OCI-LY1 (cell line): ENCODE data around the gene SESN2.

Source experiments
- H2AFZ ChIP-seq: fragments of 200-600 bp; sonication (generic), shearing (Covaris generic); 2 replicates; pipeline ENCODE4 v1.6.0; 2014; ENCODE audit warnings: antibody characterized with exemption, mild to moderate bottlenecking, low read length
- H3F3A ChIP-seq: fragments of 200-600 bp; sonication (generic), shearing (Covaris generic); 2 replicates; pipeline ENCODE4 v1.6.0; 2014; ENCODE audit warnings: mild to moderate bottlenecking, antibody characterized with exemption, low read length, moderate library complexity; ENCODE audit not compliant: insufficient read depth
- H3K27ac ChIP-seq: fragments of 200-600 bp; sonication (generic); 2 replicates; pipeline ENCODE4 v1.5.1; 2014; ENCODE audit warnings: low read length, mixed run types, mild to moderate bottlenecking, low read depth; ENCODE audit not compliant: poor library complexity, severe bottlenecking
- H3K27me3 ChIP-seq: fragments of 200-600 bp; sonication (generic); 2 replicates; pipeline ENCODE4 v1.6.0; 2014; ENCODE audit warnings: antibody characterized with exemption, mild to moderate bottlenecking, low read length, moderate library complexity; ENCODE audit not compliant: insufficient read depth
- H3K36me3 ChIP-seq: fragments of 200-600 bp; sonication (generic); 2 replicates; pipeline ENCODE4 v1.6.1; 2014; ENCODE audit warnings: mild to moderate bottlenecking, antibody characterized with exemption, low read length, moderate library complexity, mixed read lengths; ENCODE audit not compliant: insufficient read depth
- H3K4me1 ChIP-seq: fragments of 200-600 bp; sonication (generic); 2 replicates; pipeline ENCODE4 v1.5.1; 2014; ENCODE audit warnings: mild to moderate bottlenecking, low read length, moderate library complexity; ENCODE audit not compliant: insufficient read depth, severe bottlenecking
- H3K4me2 ChIP-seq: fragments of 200-600 bp; sonication (generic), shearing (Covaris generic); 2 replicates; pipeline ENCODE4 v1.6.1; 2014; ENCODE audit warnings: low read length
- H3K4me3 ChIP-seq: fragments of 200-600 bp; sonication (generic); 2 replicates; pipeline ENCODE4 v1.5.1; 2014; ENCODE audit warnings: low read length, low read depth, mild to moderate bottlenecking, mixed read lengths; ENCODE audit not compliant: poor library complexity, severe bottlenecking
- H3K79me2 ChIP-seq: fragments of 200-600 bp; shearing (Covaris generic); 2 replicates; pipeline ENCODE4 v1.6.1; 2016; ENCODE audit warnings: mixed run types, low read length, mixed read lengths; ENCODE audit not compliant: insufficient read depth
- H3K9ac ChIP-seq: fragments of 200-600 bp; sonication (generic), shearing (Covaris generic); 2 replicates; pipeline ENCODE4 v1.6.1; 2014; ENCODE audit warnings: mild to moderate bottlenecking, low read length, mixed read lengths
- H3K9me2 ChIP-seq: fragments of 200-600 bp; sonication (generic), shearing (Covaris generic); 2 replicates; pipeline ENCODE4 v1.6.1; 2014; ENCODE audit warnings: low read depth, mild to moderate bottlenecking, low read length, mixed read lengths
- H3K9me3 ChIP-seq: fragments of 200-600 bp; shearing (Covaris generic); 2 replicates; pipeline ENCODE4 v1.6.1; 2014; ENCODE audit warnings: low read length, mixed read lengths
- H4K20me1 ChIP-seq: fragments of 200-600 bp; sonication (generic), shearing (Covaris generic); 2 replicates; pipeline ENCODE4 v1.6.0; 2016; ENCODE audit warnings: mild to moderate bottlenecking, low read length; ENCODE audit not compliant: insufficient read depth
- EZH2 ChIP-seq: fragments of 200-600 bp; sonication (generic), shearing (Covaris generic); IDR thresholded peaks from 2 replicates; pipeline ENCODE4 v1.8.0; 2017; ENCODE audit warnings: borderline replicate concordance, mixed run types, mild to moderate bottlenecking, antibody characterized with exemption, low read length, moderate library complexity, mixed read lengths
- TF ChIP-seq, protein P1 (sequence below): fragments of 200-600 bp; sonication (generic), shearing (Covaris generic); IDR thresholded peaks from 2 replicates; pipeline ENCODE4 v1.5.1; 2017; ENCODE audit warnings: mild to moderate bottlenecking, antibody characterized with exemption, low read length, moderate library complexity, mixed read lengths

SESN2 gene

DNA sequence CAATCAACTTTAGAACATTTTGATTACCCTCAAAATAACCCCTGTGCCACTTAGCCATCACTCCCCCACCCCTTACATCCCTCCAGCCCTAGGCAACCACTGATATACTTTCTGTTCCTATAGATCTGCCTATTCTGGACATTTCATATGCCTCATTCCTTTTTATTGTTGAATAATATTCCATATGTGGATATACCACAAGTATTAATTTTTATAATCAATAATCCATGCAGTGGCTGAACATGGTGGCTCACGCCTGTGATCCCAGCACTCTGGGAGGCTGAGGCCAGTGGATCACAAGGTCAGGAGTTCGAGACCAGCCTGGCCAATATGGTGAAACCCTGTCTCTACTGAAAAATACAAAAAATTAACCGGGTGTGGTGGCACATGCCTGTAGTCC is 49.4 kb downstream of the SESN2 start:
- no peaks in the 10 kb centered on the region for H3K36me3 ChIP-seq
- H3K4me3 ChIP-seq = no peak overlapping the region
- TF ChIP-seq, protein P1, sequence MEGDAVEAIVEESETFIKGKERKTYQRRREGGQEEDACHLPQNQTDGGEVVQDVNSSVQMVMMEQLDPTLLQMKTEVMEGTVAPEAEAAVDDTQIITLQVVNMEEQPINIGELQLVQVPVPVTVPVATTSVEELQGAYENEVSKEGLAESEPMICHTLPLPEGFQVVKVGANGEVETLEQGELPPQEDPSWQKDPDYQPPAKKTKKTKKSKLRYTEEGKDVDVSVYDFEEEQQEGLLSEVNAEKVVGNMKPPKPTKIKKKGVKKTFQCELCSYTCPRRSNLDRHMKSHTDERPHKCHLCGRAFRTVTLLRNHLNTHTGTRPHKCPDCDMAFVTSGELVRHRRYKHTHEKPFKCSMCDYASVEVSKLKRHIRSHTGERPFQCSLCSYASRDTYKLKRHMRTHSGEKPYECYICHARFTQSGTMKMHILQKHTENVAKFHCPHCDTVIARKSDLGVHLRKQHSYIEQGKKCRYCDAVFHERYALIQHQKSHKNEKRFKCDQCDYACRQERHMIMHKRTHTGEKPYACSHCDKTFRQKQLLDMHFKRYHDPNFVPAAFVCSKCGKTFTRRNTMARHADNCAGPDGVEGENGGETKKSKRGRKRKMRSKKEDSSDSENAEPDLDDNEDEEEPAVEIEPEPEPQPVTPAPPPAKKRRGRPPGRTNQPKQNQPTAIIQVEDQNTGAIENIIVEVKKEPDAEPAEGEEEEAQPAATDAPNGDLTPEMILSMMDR = no peak
- no peak for TF ChIP-seq EZH2

DNA sequence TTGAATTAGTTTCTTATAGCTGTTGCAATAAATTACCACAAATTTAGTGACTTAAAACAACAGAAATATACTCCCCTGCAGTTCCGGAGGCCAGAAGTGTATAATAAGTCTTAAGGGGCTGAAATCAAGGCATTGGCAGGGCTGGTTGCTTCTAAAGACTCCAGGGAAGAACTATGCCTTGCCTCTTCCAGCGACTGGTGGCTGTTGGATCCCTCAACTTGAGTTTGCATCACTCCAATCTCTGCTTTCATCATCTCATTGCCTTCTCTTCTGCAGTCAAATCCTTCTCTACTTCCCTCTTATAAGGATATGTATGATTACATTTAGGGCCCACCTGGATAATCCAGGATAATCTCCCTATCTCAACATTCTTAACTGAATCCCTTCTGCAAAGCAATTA is 50.4 kb downstream of the SESN2 start:
- Histone ChIP-seq H2AFZ (no peak overlapping the region), H3K27me3 (no peaks in the 10 kb centered on the region; the same call in 1 of the 2 replicates), H3K9me3 (no peaks in the 10 kb centered on the region), H3K9ac (no peak overlapping the region), H3K36me3 (no peaks in the 10 kb centered on the region), H3K4me1 (no peaks in the 10 kb centered on the region), H3F3A (no peaks in the 10 kb centered on the region), H4K20me1 (no peaks in the 10 kb centered on the region), H3K27ac (no peak overlapping the region), H3K9me2 (no peaks in the 10 kb centered on the region), H3K4me2 (no peak overlapping the region), H3K79me2 (no peaks in the 10 kb centered on the region), H3K4me3 (no peak overlapping the region)
- no peak for TF ChIP-seq EZH2
- TF ChIP-seq, protein P1 = no peak

More for the DNA sequence above, 49.4 kb downstream of the SESN2 start:
- no peaks in the 10 kb centered on the region; the same call in 1 of the 2 replicates for H3K27me3 ChIP-seq
- H3K79me2 ChIP-seq = no peaks in the 10 kb centered on the region
- no peaks in the 10 kb centered on the region for H3F3A ChIP-seq
- no peak overlapping the region for H3K9ac ChIP-seq
- H3K4me1 ChIP-seq = no peaks in the 10 kb centered on the region
- H3K27ac ChIP-seq = no peak overlapping the region
- no peak overlapping the region for H2AFZ ChIP-seq
- no peaks in the 10 kb centered on the region for H3K9me3 ChIP-seq
- no peaks in the 10 kb centered on the region for H4K20me1 ChIP-seq
- no peak overlapping the region for H3K4me2 ChIP-seq
- no peaks in the 10 kb centered on the region for H3K9me2 ChIP-seq

DNA sequence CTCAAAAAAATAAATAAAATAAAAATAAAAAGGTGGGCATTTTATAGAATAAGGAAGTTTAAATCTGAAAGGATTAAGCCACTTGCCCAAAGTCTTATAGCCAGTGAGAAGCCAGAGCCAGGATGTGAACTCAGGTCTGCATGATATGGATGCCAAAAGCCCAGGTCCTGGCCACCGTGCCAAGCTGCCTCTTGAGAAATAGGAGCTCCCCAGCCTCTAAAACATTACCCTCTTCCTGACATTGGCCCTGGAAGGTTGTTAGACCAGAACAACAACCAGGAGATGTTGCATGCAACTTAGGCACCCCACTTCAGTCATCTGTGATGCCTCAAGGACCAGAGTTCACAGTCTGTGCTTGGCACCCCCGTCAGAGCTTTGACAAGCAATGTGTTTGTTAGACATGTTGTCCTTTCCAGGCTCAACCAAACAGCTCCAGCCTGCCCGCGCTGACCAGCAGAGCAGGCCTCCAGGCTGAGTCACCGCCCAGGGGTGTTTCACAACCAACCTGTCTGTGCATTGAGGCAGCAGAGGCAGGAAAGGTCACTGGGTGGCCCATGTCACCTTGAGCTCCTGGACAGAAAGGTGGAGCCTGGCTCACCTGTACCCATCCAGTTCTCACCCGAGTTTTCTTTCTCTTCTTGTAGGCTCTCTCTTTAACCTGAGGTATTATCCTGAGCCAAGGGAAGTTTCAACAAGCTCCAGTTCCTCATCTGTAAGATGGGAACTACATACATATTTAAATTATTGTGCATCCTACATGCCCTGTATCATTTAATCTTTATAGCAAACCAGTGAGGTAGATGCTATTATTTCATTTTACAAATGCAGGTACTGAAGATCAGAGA is 54.6 kb downstream of the SESN2 start:
- no peak overlapping the region for H3K27ac ChIP-seq
- no peaks in the 10 kb centered on the region; the same call in 1 of the 2 replicates for H3K27me3 ChIP-seq
- no peaks in the 10 kb centered on the region for H3K9me2 ChIP-seq
- H3K4me3 ChIP-seq = no peak overlapping the region
- no peak for TF ChIP-seq EZH2
- TF ChIP-seq, protein P1 = no peak
- no peaks in the 10 kb centered on the region for H3F3A ChIP-seq
- no peaks in the 10 kb centered on the region for H3K9me3 ChIP-seq
- no peaks in the 10 kb centered on the region for H3K36me3 ChIP-seq
- no peaks in the 10 kb centered on the region for H3K4me1 ChIP-seq
- H2AFZ ChIP-seq = no peak overlapping the region
- H3K9ac ChIP-seq = no peak overlapping the region
- H3K4me2 ChIP-seq = no peak overlapping the region
- H4K20me1 ChIP-seq = no peaks in the 10 kb centered on the region
- no peaks in the 10 kb centered on the region for H3K79me2 ChIP-seq
